ENCODE results near the gene ASB1. TPM values are rescaled to one million over a fixed set of nuclear protein-coding genes. Genes with fewer than 3 reads are reported as not detected.

ASB1 gene
- total and polyA plus RNA-seq, 2 of the 13 experiments (the other 11 are each of a cell fraction or from before 2014, with no cell fraction given), result 48.6 to 49.2 TPM

DNA sequence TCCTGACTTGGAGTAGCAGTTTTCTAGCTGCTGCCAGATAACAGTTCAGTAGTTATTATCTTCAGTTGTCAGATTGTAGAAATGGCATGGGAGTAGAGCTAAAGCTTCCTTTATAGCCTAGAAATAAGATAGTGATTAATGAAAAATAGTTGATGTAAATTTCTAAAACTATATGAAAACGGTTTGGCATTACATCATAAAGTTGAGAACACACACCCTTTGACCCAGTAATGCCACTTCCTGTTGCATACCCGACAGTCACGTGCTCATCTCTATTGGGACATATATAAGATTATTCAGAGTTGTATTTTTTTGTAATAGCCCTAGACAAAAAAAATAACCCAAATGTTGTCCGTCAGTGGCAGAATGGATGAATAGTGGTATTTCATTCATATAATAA lies 39.4 kb upstream of the ASB1 start (continued):
- TF ChIP-seq, protein P1, sequence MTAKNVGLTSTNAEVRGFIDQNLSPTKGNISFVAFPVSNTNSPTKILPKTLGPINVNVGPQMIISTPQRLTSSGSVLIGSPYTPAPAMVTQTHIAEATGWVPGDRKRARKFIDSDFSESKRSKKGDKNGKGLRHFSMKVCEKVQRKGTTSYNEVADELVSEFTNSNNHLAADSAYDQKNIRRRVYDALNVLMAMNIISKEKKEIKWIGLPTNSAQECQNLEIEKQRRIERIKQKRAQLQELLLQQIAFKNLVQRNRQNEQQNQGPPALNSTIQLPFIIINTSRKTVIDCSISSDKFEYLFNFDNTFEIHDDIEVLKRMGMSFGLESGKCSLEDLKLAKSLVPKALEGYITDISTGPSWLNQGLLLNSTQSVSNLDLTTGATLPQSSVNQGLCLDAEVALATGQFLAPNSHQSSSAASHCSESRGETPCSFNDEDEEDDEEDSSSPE (CRISPR knock-in tag; IDR thresholded peaks at IDR 0.05), result no peak
- no peak for TF ChIP-seq ZNF329 (CRISPR knock-in tag; IDR thresholded peaks at IDR 0.05; ENCODE audit: low read depth)
- no peak for TF ChIP-seq MAFG (CRISPR knock-in tag; IDR thresholded peaks at IDR 0.05)
- TF ChIP-seq SIN3B (IDR thresholded peaks at IDR 0.05; ENCODE audit: low read length), result no peak

DNA sequence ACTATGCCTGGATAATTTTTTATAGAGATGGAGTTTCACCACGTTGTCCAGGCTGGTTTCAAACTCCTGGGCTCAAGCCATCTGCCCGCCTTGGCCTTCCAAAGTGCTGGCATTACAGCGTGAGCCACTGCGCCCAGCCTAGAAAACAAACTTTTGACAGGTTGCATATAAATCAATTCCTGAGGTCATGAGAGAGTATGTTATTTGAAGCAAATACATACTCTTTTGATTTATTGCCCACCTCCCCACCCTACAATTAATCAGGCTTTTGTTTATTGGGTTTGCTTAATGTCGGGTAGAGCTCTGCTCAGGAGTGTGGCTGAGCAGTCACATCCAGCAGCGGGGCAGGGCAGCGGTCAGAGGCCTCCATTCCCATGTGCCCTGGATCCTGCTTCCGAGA lies 37.9 kb upstream of the ASB1 start:
- Histone ChIP-seq H3K79me2 (ENCODE audit: insufficient read depth, low read length) (no peaks in the 10 kb centered on the region), H3K9ac (ENCODE audit: insufficient read depth, low read depth, low read length) (no peak overlapping the region), H3K27me3 (ENCODE audit: control insufficient read depth in 1 of 2, insufficient read depth in 2 of 2, low read length in 2 of 2) (no peaks in the 10 kb centered on the region), H3K36me3 (replicated peaks in 1 of 2; ENCODE audit: control insufficient read depth in 1 of 2, insufficient read depth in 2 of 2, low read length in 2 of 2) (no peaks in the 10 kb centered on the region; a peak in 1 of 5 replicates), H3K4me2 (ENCODE audit: low read depth, low read length) (no peak overlapping the region), H3K9me3 (ENCODE audit: low read length) (no peaks in the 10 kb centered on the region), H4K20me1 (ENCODE audit: insufficient read depth, low read length) (no peaks in the 10 kb centered on the region), H3K27ac (ENCODE audit: extremely low read length, insufficient read depth, low read length) (no peak overlapping the region), H3K4me3 (replicated peaks in 1 of 3; ENCODE audit: insufficient read depth in 1 of 3, low read depth in 2 of 3, low read length in 3 of 3) (no peak overlapping the region), H2AFZ (ENCODE audit: low read length) (no peak overlapping the region), H3K4me1 (ENCODE audit: insufficient read depth, low read length) (peaks cover 28% of the 10 kb centered on the region)
- FAIRE-seq (no peak), DNase-seq (ENCODE audit: low spot score) (no peak), ATAC-seq (no peak)
- POLR2A ChIA-PET, result no interaction called here
- 92% methylated on average over 8 of the region's 8 CpGs for WGBS (ENCODE audit: low lambda C conversion rate)
- TF ChIP-seq, protein P2, sequence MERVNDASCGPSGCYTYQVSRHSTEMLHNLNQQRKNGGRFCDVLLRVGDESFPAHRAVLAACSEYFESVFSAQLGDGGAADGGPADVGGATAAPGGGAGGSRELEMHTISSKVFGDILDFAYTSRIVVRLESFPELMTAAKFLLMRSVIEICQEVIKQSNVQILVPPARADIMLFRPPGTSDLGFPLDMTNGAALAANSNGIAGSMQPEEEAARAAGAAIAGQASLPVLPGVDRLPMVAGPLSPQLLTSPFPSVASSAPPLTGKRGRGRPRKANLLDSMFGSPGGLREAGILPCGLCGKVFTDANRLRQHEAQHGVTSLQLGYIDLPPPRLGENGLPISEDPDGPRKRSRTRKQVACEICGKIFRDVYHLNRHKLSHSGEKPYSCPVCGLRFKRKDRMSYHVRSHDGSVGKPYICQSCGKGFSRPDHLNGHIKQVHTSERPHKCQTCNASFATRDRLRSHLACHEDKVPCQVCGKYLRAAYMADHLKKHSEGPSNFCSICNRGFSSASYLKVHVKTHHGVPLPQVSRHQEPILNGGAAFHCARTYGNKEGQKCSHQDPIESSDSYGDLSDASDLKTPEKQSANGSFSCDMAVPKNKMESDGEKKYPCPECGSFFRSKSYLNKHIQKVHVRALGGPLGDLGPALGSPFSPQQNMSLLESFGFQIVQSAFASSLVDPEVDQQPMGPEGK (CRISPR knock-in tag; IDR thresholded peaks at IDR 0.05), result no peak
- TF ChIP-seq TAF15 (IDR thresholded peaks at IDR 0.05; ENCODE audit: low read depth, low read length, poor library complexity, severe bottlenecking) (no peak), YY1 (IDR thresholded peaks at IDR 0.05; ENCODE audit: insufficient read depth, insufficient replicate concordance, low read depth, low read length) (no peak), ZNF234 (CRISPR knock-in tag; conservative IDR thresholded peaks at IDR 0.05) (no peak), ZNF121 (CRISPR knock-in tag; IDR thresholded peaks at IDR 0.05) (no peak), RELA (CRISPR knock-in tag; IDR thresholded peaks at IDR 0.05) (no peak), CEBPB (IDR thresholded peaks at IDR 0.05; ENCODE audit: borderline replicate concordance, low read depth, low read length) (no peak), SP4 (CRISPR knock-in tag; IDR thresholded peaks at IDR 0.05) (no peak), THYN1 (CRISPR knock-in tag; IDR thresholded peaks at IDR 0.05; ENCODE audit: borderline replicate concordance, low read depth) (no peak), ZNF792 (CRISPR knock-in tag; IDR thresholded peaks at IDR 0.05) (no peak)
- TF ChIP-seq, protein P3, sequence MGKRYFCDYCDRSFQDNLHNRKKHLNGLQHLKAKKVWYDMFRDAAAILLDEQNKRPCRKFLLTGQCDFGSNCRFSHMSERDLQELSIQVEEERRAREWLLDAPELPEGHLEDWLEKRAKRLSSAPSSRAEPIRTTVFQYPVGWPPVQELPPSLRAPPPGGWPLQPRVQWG (CRISPR knock-in tag; IDR thresholded peaks at IDR 0.05; ENCODE audit: borderline replicate concordance, low read depth), result no peak
- TF ChIP-seq, protein P4, sequence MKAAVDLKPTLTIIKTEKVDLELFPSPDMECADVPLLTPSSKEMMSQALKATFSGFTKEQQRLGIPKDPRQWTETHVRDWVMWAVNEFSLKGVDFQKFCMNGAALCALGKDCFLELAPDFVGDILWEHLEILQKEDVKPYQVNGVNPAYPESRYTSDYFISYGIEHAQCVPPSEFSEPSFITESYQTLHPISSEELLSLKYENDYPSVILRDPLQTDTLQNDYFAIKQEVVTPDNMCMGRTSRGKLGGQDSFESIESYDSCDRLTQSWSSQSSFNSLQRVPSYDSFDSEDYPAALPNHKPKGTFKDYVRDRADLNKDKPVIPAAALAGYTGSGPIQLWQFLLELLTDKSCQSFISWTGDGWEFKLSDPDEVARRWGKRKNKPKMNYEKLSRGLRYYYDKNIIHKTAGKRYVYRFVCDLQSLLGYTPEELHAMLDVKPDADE (CRISPR knock-in tag; IDR thresholded peaks at IDR 0.05), result no peak
- TF ChIP-seq, protein P5, sequence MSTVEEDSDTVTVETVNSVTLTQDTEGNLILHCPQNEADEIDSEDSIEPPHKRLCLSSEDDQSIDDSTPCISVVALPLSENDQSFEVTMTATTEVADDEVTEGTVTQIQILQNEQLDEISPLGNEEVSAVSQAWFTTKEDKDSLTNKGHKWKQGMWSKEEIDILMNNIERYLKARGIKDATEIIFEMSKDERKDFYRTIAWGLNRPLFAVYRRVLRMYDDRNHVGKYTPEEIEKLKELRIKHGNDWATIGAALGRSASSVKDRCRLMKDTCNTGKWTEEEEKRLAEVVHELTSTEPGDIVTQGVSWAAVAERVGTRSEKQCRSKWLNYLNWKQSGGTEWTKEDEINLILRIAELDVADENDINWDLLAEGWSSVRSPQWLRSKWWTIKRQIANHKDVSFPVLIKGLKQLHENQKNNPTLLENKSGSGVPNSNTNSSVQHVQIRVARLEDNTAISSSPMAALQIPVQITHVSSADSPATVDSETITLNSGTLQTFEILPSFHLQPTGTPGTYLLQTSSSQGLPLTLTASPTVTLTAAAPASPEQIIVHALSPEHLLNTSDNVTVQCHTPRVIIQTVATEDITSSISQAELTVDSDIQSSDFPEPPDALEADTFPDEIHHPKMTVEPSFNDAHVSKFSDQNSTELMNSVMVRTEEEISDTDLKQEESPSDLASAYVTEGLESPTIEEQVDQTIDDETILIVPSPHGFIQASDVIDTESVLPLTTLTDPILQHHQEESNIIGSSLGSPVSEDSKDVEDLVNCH (CRISPR knock-in tag; IDR thresholded peaks at IDR 0.05), result no peak
- intact Hi-C loops (cut with micrococcal nuclease; ENCODE audit: unreplicated experiment) (no loop called here), in situ Hi-C loops (cut with HindIII; ENCODE audit: extremely low pct_ligation_motif_present, low pct_unique_long_range_greater_than_20kb) (no loop called here)
- BruUV-seq (replicated peaks), result no TSS peak
- CTCF ChIA-PET (ENCODE audit: low intra/inter-chr PET ratio, low total read pairs), result no interaction called here

Measured in HepG2 (cell line).